Hematopoietic multipotent progenitor cell treated with erythropoietin and hydrocortisone succinate and interleukin-3 and kit ligand, for 6 days (in vitro differentiated cells): Measurements from ENCODE around the gene OARD1.

Source experiments
- DNase-seq: peaks from one replicate; pipeline ENCODE4 v3.0.0-alpha.2; 2015

OARD1 gene

DNA sequence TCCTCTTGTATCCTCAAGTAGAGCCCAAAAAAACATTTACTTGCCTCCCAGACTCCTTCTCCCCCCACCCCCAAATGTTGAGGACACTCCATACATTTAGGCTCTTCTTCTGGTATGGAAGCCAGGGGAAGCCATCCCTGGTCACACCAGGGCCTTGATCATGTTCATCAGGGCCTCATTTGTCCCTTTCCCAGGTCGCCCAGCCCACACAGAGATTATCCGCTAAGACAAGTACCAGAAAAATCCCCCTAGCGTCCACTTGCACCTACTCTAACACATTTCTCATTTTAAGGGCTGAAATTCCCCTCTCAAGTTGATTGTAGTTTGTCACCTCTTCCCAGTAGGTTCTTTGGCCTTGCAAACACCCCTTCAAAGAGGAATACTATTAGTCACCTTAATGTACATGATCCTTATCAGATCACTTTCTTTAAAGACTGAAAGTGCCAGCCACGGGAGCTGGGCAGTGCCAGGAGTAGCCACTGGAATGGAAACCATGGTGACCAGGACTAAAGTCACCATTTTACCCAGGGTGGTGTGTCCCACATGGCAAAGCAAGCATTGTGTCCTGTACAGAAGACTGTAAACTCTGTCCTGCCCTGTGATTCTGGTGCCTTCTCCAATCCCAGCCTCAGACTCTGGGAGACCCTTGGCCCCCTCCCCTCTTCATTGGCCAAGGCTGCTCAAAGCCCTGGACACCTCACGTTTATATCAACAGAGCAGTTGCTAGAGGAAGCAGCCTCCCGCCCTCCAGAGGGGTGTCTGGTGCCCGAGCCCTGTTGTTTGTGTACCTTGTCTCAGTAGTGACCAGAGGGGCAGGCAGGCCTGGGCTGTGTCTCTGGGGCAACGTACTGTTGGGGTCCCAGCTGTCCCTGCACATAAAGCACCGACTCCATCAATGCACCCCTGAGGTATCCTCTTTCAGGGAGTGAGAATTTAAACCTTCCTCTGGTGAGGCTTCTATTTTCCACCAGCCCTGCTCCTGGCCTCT, 24.1 kb downstream of the OARD1 start:
- no peak for DNase-seq

DNA sequence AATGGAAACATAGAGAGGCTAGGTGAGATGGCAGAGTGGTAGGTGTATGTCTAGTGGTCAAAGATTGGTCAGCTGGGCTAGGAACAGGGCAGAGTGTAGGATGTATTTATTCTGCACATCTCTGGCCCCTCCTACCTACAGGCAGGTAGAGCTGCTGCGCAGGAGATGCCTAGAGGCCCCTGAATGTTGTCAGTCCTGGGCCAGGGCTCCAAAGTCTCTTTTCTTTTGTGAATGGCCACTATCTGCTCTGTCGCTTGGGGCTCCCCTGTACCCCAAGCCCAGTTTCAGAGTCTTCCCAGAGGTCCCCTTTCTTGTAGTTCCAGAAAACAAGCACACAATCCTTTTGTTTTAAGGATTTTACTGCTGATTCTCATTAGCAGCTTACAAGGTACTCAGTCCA, 24.9 kb downstream of the OARD1 start:
- DNase-seq = no peak

DNA sequence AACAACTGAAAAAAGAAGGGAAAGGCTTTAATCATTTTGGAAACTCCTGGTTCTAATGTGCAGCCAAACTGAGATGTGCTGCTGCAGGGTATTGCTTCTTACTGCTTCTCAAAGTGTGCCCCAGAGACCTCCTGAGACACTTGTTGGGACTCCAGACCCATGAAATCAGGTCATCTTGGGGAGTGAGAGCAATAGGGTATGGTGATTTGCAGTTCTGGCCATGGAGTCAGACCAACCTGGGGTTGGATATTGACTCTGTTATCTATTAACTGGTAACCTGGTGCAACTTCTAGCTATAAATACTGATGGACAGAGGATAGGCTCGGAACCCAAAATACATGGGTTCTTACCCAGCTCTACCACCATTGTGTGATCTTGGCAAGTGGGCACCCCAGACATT, 26.1 kb downstream of the OARD1 start:
- no peak for DNase-seq

DNA sequence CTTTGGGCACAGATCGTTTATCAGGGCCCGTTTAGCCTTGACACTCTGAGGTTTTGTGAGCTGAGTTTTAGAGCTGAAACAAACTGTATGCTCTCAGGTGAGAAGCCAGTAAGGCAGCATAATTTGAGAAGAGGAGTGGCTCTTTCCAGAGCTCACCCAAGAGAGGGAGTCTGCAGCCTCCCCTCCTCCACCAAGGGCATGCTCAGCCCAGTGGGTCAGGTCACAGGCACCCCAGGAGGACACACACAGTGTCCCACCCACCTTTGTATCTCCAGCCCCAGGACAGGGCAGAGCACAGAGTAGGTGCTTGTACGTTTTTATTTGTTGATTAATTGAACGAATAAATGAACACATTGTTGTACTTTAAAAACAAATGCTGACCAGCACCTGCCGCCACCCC, 26.5 kb downstream of the OARD1 start:
- no peak for DNase-seq

DNA sequence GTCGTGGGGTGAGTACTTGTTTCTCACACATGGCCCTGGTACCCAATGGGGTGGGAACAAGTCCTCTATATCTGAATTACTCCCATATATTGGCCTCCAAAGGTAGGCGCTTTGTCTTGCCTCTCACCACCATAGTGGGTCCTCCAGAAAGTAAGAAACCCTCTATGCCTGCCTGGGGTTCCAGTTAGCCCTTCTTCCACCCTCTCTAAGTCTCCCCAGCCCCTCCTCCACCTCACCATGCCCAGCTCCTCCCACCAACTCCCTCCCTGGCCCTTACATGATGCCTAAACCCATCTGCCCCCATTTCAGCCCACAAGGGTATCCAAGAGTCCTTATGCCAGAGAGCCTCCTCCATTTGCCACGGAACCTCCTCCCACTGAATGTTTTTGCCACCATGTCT, 29.0 kb downstream of the OARD1 start:
- DNase-seq = no peak

DNA sequence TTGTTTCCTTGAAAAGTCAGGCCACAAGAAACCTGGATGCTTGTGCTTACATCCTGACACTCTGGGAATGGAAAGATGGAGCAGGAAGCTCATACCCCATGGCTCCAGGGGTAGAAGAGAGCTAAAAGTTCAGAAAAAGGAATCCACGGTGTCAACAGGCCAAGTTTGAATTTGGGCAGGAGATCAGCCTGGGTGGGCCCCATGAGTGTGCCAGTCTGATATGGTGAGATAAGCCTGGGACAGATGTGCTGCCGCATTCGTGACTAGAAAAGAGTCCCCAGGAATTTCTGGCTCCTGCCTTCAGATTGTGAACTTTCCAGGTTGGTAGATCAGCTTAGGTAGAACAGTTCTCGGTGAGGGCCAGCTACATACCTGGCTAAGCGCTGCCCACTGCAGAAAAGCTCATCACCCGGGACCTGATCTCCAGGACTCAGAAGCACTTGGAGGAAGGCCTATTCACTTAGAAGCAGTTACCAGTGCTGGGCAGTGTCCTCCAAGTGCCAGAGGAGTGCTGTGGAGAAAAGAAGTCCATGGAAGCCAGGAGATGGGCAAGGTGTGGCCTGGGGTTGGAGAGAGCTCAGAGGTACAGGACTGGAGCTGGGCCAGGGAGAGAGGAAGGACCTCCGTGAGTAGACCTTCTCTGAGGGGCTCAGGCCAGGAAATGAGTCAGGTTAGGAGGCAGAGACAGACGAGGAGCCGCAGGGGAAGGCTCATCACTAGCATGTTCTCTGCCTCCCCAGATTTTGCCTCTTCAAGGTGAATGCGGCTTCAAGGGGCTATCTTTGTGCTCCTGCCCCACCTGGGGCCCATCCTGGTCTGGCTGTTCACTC, 29.7 kb downstream of the OARD1 start, which contains the start of gene TSPO2:
TSPO2 (plus strand) TSS at position 242 of the 830 bp plus-strand sequence; CDS start at position 761, 519 bp downstream.
- DNase-seq = peak; percentile 89

DNA sequence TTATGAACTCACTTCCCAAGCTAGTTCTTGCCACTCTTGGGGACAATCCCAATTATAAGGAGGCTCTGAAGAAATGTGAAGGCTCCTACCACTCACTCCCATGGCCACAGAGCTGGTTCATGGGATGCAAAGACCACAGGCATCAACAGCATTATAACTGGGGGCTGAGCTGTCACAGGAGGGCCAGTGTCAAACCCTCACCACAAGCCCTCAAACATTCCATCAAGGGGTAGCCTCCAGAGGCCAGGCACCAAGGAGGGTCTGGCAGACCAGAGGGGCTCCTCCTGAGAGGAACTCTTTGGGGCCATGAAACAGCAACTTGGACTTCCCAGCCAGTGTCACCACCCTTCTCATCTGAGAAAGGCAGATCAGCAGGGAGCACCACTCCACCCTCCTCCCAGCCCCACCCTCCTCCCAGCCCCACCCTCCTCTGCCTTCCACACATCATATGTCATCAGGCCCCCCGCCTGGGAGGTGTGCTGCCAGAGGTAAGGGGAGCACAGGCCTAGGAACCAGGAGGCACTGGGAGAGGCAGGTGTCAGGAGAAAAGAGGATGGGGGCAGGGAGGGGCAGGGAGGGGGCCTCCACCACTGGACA, 31.1 kb downstream of the OARD1 start:
- peak; percentile 71 for DNase-seq

DNA sequence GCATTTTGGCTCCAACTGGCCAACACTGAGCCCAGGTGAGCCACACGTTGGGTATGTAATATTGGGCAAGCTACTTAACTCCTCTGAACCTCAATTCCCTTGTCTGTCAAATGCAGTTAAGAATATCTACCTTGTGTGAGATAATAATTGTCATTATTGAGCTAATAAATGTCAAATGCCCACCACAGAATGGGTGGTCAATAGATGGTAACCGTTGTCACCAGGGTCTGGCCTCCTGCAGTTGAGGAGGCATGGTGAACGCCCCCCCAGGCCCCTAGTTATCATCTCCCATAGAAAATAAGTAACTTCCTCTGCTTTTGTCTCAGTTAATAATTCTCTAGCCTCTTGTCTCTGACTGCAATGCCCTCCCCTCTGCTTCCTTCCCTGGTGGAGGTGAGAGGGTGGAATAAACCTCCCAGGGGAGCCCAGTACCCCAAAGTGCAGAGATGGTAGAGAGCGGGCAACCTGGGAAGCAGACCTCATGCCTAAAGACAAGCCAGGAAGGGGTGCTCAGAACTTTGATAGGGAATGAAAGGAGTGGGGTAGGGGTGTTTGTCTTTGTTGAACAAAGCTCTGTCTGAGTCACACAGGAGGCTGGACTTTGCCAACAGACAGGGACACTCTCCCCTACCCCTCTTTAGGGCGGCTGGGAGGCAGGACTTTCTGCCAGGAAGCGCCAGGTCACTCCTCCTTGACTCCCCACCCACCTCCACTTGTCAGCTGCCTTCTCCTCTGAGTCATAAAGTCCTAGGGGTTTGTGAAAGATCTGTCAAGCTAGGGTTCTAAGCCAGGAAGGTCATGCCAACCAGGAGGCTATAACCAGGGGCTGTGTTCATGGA, 31.8 kb downstream of the OARD1 start:
- DNase-seq = peak; percentile 72

DNA sequence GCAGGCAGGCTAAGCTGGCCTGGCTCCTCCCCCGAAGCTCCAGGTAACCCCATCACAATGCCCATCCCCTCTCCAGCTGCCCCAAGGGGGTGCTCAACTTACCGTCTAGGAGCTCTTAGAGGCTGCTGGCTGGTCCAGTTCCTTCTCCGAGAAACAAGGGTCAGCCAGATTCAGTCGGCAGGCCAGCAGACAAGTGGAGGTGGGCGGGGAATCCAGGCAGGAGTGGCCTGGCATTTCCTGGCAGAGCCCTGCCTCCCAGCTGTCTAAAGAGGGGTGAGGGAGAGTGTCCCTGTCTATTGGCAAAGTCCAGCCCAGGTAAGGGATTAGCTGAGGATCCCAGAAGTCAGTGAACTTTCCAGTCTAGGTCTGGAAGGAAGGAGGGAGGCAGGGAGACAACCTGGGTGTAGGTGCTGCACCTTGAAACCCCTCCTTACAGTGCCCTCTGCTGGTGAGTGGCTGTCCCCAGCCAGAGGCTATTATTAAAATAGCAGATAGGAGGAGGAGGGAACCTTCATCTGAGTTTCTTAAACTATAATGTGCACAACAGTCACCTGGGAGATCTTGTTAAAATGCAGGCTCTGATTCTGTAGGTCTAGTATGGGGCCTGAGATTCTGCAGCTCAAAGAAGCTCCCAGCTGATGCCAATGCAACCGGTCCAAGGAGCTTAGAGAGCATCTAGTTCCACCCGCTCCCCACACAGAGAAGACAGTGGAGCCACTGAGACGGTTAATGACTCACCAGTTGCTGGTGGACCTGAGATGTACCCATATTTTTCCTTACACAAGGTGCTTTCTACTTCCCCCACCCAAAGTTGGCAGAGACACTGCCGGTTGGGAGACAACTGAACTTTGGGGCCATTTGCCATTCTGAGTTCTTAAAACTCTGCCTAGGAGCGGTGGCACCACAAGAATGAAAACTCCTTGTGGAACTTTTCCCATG, 32.8 kb downstream of the OARD1 start, which contains the start of gene UNC5CL:
UNC5CL (minus strand) TSS at position 162 of the 939 bp plus-strand sequence. CDS start 4,147 bp downstream, outside the sequence.
- DNase-seq = peak; percentile 85

DNA sequence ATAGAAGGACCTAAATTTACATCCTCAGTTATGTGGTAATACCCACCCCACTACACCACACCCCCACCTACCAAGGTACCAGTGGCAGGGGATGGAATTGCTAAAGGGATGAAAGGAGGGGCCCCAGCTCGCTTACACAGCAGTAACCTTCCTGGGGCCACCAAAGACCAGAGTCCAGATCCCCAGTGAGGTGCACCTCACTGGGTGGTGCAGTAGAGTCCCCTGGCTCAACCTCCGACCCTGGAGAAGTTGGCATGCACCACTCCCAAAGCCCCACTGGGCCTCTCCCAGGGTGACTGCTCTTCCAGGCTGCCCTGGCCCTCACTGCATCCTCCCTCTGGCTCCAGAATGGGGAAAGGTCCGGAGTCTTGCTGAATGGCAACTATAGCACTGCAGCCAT, 34.0 kb downstream of the OARD1 start:
- no peak for DNase-seq

DNA sequence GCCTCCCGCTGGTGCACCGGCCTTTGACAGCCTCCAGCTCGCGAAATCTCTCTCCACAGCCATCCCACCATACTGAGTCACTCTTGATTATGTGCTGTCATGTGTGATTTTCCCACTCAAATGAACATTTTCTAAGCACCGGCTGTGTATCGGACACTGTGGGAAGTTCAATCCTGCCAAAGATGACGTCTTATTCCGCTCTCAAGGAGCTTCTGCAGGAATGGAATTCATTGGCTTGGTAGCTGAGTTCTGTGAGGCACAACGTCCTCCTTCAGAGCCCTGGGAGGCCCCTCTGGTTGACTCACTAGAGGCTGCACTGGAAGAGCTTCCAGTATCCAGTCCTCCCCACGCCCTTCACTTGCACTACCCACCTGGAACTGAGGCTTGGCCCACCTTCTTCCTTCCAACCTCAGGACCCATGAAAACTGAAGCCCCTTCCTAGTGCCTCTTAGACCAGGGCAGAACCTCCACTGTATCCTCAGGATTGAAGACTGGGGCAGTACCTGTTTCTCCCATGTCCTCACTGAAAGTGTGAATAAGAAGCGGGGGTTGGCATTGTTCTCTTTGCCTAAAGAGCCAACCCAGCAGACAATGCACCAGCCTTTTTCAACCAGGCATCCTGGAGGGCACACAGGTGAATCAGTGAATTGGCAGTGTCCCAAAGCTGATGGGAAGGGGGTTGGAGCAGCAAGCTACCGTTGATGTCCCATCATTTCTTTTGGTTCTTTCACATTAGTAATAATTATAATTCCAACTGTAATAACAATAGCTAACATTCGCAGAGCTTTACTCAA, 34.9 kb downstream of the OARD1 start:
- no peak for DNase-seq

DNA sequence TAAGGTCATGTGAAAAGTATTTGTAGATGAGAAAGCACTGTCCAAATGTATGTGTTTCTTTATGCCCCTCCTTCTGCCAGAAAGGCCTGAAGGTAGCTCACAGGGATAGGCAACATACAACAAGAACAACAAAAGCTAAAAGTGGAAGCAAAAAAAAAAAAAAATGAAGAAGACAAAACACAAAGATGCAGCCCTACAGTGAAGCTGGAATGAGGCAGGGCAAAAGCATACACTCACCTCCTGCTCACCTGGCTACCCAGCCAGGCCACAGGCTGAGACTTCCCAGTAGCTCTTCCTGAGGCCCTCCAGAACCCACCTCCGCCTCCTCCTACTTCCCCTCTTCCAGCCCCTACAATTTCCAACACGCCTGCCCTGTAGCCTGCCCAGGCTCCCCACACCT, 35.6 kb downstream of the OARD1 start:
- no peak for DNase-seq

DNA sequence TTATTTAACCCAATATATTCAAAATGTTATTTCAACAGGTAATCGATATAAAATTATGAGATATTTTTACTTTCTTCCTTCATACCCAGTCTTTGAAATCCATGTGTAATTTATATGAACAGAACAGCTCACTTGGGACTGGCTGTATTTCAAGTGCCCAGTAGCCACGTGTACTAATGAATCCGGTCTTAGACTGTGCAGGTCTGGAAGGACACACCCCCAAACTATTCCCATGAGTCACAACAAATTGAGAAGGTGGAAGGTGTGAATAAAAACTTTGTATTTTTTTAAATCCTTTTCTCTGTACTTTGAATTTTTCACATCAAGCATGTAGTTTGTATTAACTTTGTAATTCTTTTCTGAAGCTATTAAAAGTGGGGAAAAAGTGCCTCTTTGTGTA, 36.0 kb downstream of the OARD1 start:
- DNase-seq = no peak

DNA sequence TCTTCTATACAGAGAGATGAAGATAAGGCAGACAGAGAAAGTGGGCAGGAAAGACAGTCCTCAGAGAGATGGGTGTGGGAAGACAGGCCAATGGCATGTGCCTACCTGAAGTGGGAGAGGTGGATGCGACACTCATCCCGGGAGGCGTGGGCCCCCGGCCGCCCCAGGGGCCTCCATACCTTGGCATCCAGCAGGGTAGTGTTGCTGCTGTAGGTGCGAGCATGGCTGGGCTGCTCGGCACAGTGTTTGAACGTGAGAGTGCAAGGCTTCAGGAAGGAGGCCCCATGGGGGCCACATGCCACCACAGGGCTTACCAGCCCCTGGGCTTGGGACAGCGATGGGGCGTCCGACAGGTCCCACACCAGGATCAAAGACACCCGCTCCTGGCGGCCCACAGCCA, 38.4 kb downstream of the OARD1 start:
- DNase-seq = no peak

DNA sequence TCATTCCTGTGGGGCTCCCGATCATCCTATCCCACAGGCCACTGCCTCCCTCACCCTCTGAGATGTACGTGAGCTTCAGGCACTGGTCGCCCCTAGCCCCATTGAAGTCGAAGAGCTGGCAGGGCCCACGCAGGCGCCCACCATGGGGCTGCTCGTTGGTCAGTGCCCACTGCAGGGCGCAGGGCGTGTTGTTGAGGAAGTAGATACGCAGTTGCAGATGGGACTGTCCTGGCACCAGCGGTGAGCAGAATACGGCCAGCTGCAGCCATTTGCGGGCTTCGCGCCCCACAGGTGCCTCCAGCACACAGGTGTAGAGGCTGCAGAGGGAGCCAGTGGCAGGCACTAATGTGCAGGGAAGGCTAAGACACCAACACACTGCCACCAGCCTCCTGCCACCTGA, 39.3 kb downstream of the OARD1 start:
- DNase-seq = no peak

DNA sequence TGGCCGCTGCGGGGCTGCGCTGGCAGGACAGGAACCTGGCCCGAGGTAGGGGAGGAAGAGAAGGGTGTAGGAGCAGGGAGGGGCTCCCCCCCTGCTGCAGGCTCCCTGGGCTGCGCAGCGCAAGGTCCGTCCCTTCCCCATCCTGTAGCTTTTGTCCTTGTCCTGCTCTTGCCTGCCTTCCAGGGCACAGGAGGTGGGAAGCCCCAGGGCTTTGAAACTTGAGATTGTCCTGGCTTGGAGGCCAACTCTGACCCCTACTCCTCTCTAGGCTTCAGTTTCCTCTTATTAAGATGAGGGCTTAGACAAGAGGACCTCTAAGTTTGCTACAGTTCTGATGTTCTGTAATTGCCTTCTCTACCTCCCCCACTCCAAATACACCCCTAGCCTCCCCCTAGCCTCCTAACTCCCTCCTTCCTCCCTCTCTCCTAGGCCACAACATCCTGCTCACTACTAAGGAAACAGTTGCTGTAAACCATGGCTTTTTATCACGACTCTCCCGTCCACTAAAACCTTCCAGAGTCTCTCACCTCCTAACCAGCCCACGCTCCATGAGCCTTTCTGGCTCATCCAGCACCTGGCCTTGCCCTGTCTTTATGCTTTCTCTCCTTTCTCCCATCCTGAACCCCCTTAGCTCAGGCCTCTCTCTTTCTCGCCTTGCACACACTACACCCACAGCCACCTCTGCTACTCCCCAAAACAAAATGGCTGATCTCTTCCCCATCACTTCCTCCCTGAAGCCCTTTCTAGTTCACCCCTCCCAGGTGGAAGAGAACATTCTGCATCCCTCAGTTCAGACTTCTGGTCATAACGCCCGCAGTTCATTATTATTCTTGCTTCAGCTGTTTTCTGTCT, 43.4 kb downstream of the OARD1 start:
- peak; percentile 59 for DNase-seq

DNA sequence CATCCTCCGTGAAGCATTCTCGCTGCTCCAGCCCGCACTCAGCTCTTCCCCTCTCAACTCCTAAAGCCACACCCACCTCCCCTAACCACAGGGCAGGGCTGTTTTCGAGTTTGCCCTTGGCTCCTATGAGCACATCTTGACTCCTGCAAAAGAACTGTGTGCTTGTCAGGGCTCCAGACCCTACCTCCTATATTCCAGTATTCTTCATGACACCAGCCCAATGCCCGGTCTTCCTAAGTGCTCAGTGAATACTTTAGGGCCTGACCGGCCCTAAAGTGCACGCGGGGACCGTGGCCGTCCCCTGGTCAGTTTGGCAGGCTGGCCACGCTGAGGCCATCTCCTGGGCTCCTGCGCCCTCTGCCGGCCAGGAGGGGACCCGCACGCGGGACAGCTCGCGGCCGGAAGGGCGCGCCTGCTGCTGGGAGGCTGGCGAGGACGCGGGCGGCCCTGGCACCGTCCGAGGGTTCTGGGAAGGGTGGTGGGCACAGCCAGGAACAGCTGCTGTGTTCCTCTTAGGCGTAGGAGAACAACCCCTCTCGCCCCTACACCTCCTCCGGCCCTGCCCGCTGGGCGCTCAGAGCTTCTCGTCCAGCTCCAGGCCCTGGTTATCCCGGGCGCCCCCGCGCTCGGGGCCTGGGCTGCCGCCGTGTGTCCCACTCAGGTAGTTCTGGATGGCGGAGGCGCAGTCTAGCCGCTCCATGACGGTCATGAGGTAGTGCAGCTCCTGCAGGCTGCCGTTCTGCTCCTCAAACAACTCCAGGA, 44.2 kb downstream of the OARD1 start:
- DNase-seq = peak; percentile 92

DNA sequence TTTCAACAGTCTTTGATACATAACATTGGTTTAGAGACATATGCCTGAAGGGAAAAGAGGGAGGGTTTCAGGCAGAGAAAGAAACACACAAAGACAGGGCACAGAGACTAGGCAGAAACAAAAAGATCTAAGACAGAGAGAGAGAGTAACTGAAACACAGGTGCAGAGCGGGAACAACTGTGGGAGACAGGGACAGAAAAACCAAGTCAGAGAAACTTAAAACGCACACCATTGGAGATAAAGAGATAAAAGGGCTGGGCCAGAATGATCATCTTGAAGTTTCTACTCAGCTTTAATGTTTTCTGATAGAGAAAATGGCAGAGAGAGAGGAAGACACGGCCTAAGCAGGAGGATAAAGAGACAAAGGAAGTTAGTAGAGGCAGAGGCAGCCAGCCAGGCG, 44.9 kb downstream of the OARD1 start:
- peak; percentile 36 for DNase-seq
